Astrocyte (in vitro differentiated cells and primary cell): Measurements from ENCODE around the gene CAPZA2. TPM values are rescaled to one million over a fixed set of nuclear protein-coding genes. Genes with fewer than 3 reads are reported as not detected.
"Not testable (repeated sequence)": the region's sequence is repeated elsewhere in the genome, so short reads cannot be mapped to it uniquely, and the experiment has no call there.

Experiments used
- DNase-seq: peaks from one replicate; pipeline ENCODE4 v3.0.0-alpha.2; 2010; ENCODE audit warnings: low read depth
- FAIRE-seq: peaks from 2 replicates; lab custom pipeline; 2011; peaks lifted over from hg19 to GRCh38; lab: Jason Lieb, UNC
- H2AFZ ChIP-seq: 2 replicates; pipeline ENCODE4 v1.6.0; 2012; ENCODE audit warnings: low read depth, low read length, inconsistent platforms
- H3K27ac ChIP-seq: 2 replicates; pipeline ENCODE4 v1.5.1; 2011; ENCODE audit warnings: low read depth, low read length, inconsistent platforms
- H3K27me3 ChIP-seq: 2 replicates; pipeline ENCODE4 v1.6.0; 2011; ENCODE audit warnings: low read length, inconsistent platforms; ENCODE audit not compliant: insufficient read depth
- H3K36me3 ChIP-seq: 2 replicates; pipeline ENCODE4 v1.5.1; 2011; ENCODE audit warnings: low read length, inconsistent platforms; ENCODE audit not compliant: insufficient read depth
- H3K4me1 ChIP-seq: 2 replicates; pipeline ENCODE4 v1.5.1; 2011; ENCODE audit warnings: low read length, inconsistent platforms; ENCODE audit not compliant: insufficient read depth
- H3K4me2 ChIP-seq: 2 replicates; pipeline ENCODE4 v1.6.0; 2012; ENCODE audit warnings: low read length, inconsistent platforms
- H3K4me3 ChIP-seq: 2 replicates; pipeline ENCODE4 v1.5.1; 2011; ENCODE audit warnings: low read depth, mild to moderate bottlenecking, low read length, inconsistent platforms; ENCODE audit not compliant: insufficient read depth
- H3K79me2 ChIP-seq: 2 replicates; pipeline ENCODE4 v1.6.0; 2012; ENCODE audit warnings: mild to moderate bottlenecking, low read length, inconsistent platforms; ENCODE audit not compliant: insufficient read depth
- H3K9ac ChIP-seq: 2 replicates; pipeline ENCODE4 v1.6.0; 2012; ENCODE audit warnings: mild to moderate bottlenecking, low read length, inconsistent platforms
- H3K9me3 ChIP-seq: 2 replicates; pipeline ENCODE4 v1.5.1; 2012; ENCODE audit warnings: low read depth, mild to moderate bottlenecking, low read length, inconsistent platforms; ENCODE audit not compliant: insufficient read depth
- H4K20me1 ChIP-seq: 2 replicates; pipeline ENCODE4 v1.6.0; 2012; ENCODE audit warnings: low read length, inconsistent platforms; ENCODE audit not compliant: insufficient read depth
- H3K27ac Mint-ChIP-seq: one replicate; pipeline ENCODE4 v1.8.0; 2021; ENCODE audit warnings: mild to moderate bottlenecking, mixed read lengths; ENCODE audit not compliant: unreplicated experiment
- H3K27me3 Mint-ChIP-seq: one replicate; pipeline ENCODE4 v1.8.0; 2021; ENCODE audit warnings: low read depth, mixed read lengths; ENCODE audit not compliant: unreplicated experiment
- H3K36me3 Mint-ChIP-seq: one replicate; pipeline ENCODE4 v1.8.0; 2021; ENCODE audit warnings: low read depth, mixed read lengths; ENCODE audit not compliant: unreplicated experiment
- H3K4me1 Mint-ChIP-seq: one replicate; pipeline ENCODE4 v1.8.0; 2021; ENCODE audit warnings: low read depth, mixed read lengths; ENCODE audit not compliant: unreplicated experiment
- H3K4me3 Mint-ChIP-seq: one replicate; pipeline ENCODE4 v1.8.0; 2021; ENCODE audit warnings: mild to moderate bottlenecking, moderate library complexity, mixed read lengths; ENCODE audit not compliant: unreplicated experiment
- H3K9me3 Mint-ChIP-seq: one replicate; pipeline ENCODE4 v1.8.0; 2021; ENCODE audit warnings: mild to moderate bottlenecking, mixed read lengths; ENCODE audit not compliant: unreplicated experiment
- CTCF ChIP-seq: IDR thresholded peaks from 2 replicates; pipeline ENCODE4 v1.5.1; 2011; ENCODE audit warnings: low read depth, mild to moderate bottlenecking, inconsistent platforms, low read length, moderate library complexity; ENCODE audit not compliant: insufficient read depth
- EZH2 ChIP-seq: IDR thresholded peaks from 2 replicates; pipeline ENCODE4 v1.6.1; 2012; ENCODE audit warnings: mild to moderate bottlenecking, low read length, inconsistent platforms; ENCODE audit not compliant: insufficient read depth
- total RNA-seq: library from RNA; stranded (reverse); gene quantifications from 2 replicates; pipeline ENCODE4 v1.2.1, GENCODE V29; 2021

The CAPZA2 gene
- total RNA-seq, 1 donor from 2014 or later = 261 TPM

GRCh38 chr7:116957874-116958273 lies 95.5 kb downstream of the CAPZA2 start:
- peaks cover 15% of the 10 kb centered on the region for H3K4me1 ChIP-seq
- Mint-ChIP-seq H3K36me3 (peaks cover 6% of the 10 kb centered on the region), H3K27me3 (no peaks in the 10 kb centered on the region), H3K4me3 (no peak overlapping the region), H3K4me1 (peaks cover 24% of the 10 kb centered on the region), H3K9me3 (peaks cover 2% of the 10 kb centered on the region), H3K27ac (no peak overlapping the region)
- H2AFZ ChIP-seq = no peak overlapping the region
- H3K9me3 ChIP-seq = no peaks in the 10 kb centered on the region
- no peak overlapping the region for H3K27ac ChIP-seq
- no peak overlapping the region for H3K4me3 ChIP-seq
- no peak overlapping the region for H3K4me2 ChIP-seq
- no peak for FAIRE-seq
- TF ChIP-seq CTCF (no peak), EZH2 (no peak)
- peaks cover 33% of the 10 kb centered on the region for H4K20me1 ChIP-seq
- no peaks in the 10 kb centered on the region for H3K36me3 ChIP-seq
- H3K9ac ChIP-seq = no peak overlapping the region
- peaks cover 82% of the 10 kb centered on the region for H3K79me2 ChIP-seq
- H3K27me3 ChIP-seq = no peaks in the 10 kb centered on the region
- DNase-seq = no peak

GRCh38 chr7:116961966-116962673 lies 99.7 kb downstream of the CAPZA2 start:
- H3K36me3 Mint-ChIP-seq, H3K4me3 Mint-ChIP-seq, FAIRE-seq: not testable (repeated sequence)

GRCh38 chr7:116963234-116963633 lies 100.8 kb downstream of the CAPZA2 start:
- no peak overlapping the region for H2AFZ ChIP-seq
- H3K4me3 Mint-ChIP-seq = no peak overlapping the region
- H3K4me1 Mint-ChIP-seq = peaks cover 13% of the 10 kb centered on the region
- no peak overlapping the region for H3K27ac ChIP-seq
- no peaks in the 10 kb centered on the region for H3K9me3 ChIP-seq
- DNase-seq = no peak
- H3K79me2 ChIP-seq = peaks cover 78% of the 10 kb centered on the region
- H3K4me3 ChIP-seq = no peak overlapping the region
- no peak for FAIRE-seq
- peaks cover 6% of the 10 kb centered on the region for H3K36me3 Mint-ChIP-seq
- H3K9ac ChIP-seq = no peak overlapping the region
- H3K27me3 Mint-ChIP-seq = no peaks in the 10 kb centered on the region
- no peaks in the 10 kb centered on the region for H3K36me3 ChIP-seq
- no peak overlapping the region for H3K4me2 ChIP-seq
- H4K20me1 ChIP-seq = peaks cover 38% of the 10 kb centered on the region
- peaks cover 2% of the 10 kb centered on the region for H3K9me3 Mint-ChIP-seq
- TF ChIP-seq CTCF = no peak
- TF ChIP-seq EZH2 = no peak
- H3K4me1 ChIP-seq = no peaks in the 10 kb centered on the region
- H3K27me3 ChIP-seq = no peaks in the 10 kb centered on the region
- H3K27ac Mint-ChIP-seq = no peak overlapping the region

More at GRCh38 chr7:116961966-116962673, 99.7 kb downstream of the CAPZA2 start:
- not testable (repeated sequence) for H3K27me3 Mint-ChIP-seq, H2AFZ ChIP-seq, H3K27me3 ChIP-seq, H3K9ac ChIP-seq, H3K27ac Mint-ChIP-seq, H3K4me1 ChIP-seq, H3K4me3 ChIP-seq, DNase-seq, H3K9me3 ChIP-seq, H3K36me3 ChIP-seq, H3K4me2 ChIP-seq, H3K9me3 Mint-ChIP-seq, H3K27ac ChIP-seq
- Histone ChIP-seq H3K79me2 (peaks cover 80% of the 10 kb centered on the region), H4K20me1 (peaks cover 33% of the 10 kb centered on the region)
- H3K4me1 Mint-ChIP-seq = peaks cover 13% of the 10 kb centered on the region
